NOMO-1 (cell line): ENCODE results near the gene SLC4A5.
"Not testable (repeated sequence)": the region's sequence is repeated elsewhere in the genome, so short reads cannot be mapped to it uniquely, and the experiment has no call there.

Source experiments
- DNase-seq, 2 experiments: peaks; one replicate each; lab custom pipeline; 2025; ENCODE audit not compliant: unreplicated experiment in 2 of 2; lab: John Stamatoyannopoulos, UW

The SLC4A5 gene

GRCh38 chr2:74239346-74239745 is 103.9 kb downstream of the SLC4A5 start:
- no peak for DNase-seq

GRCh38 chr2:74238879-74239278 is 104.3 kb downstream of the SLC4A5 start:
- no peak for DNase-seq

GRCh38 chr2:74235041-74235440 is 108.2 kb downstream of the SLC4A5 start:
- DNase-seq: no peak

GRCh38 chr2:74233648-74234047 is 109.6 kb downstream of the SLC4A5 start:
- no peak for DNase-seq

- no peak for DNase-seq
Observed at GRCh38 chr2:74232426-74232825, 110.8 kb downstream of the SLC4A5 start.

GRCh38 chr2:74229865-74230264 is 113.4 kb downstream of the SLC4A5 start:
- DNase-seq: not testable (repeated sequence)

- DNase-seq: no peak
Observed at GRCh38 chr2:74228772-74229171, 114.4 kb downstream of the SLC4A5 start.

- no peak for DNase-seq
Observed at GRCh38 chr2:74227646-74228045, 115.6 kb downstream of the SLC4A5 start.

GRCh38 chr2:74226648-74227213 is 116.5 kb downstream of the SLC4A5 start:
- no peak for DNase-seq

GRCh38 chr2:74225698-74226459 is 117.3 kb downstream of the SLC4A5 start:
- DNase-seq: no peak

- DNase-seq: peak in 1 of 2 experiments; percentile 25
Observed at GRCh38 chr2:74223941-74224770, 119.1 kb downstream of the SLC4A5 start.

GRCh38 chr2:74222300-74222650 is 120.9 kb downstream of the SLC4A5 start:
- no peak for DNase-seq

- no peak for DNase-seq
Observed at GRCh38 chr2:74221604-74222299, 121.5 kb downstream of the SLC4A5 start.

GRCh38 chr2:74221091-74221490 is 122.1 kb downstream of the SLC4A5 start:
- no peak for DNase-seq

GRCh38 chr2:74219846-74220486 is 123.2 kb downstream of the SLC4A5 start:
- no peak for DNase-seq

GRCh38 chr2:74216642-74217041 is 126.6 kb downstream of the SLC4A5 start:
- no peak for DNase-seq

GRCh38 chr2:74215771-74216170 is 127.4 kb downstream of the SLC4A5 start:
- not testable (repeated sequence) for DNase-seq

- no peak for DNase-seq
Observed at GRCh38 chr2:74212702-74213410, 130.4 kb downstream of the SLC4A5 start.

GRCh38 chr2:74206180-74206688 is 137.0 kb downstream of the SLC4A5 start:
- DNase-seq: peak; percentile 37 to 82

- DNase-seq: peak; percentile 21 to 57
Observed at GRCh38 chr2:74205596-74205995, 137.6 kb downstream of the SLC4A5 start.
